WI38 (cell line): ENCODE data around the gene C1QTNF8.

Source experiments
- H3K4me3 ChIP-seq: 2 replicates; pipeline ENCODE4 v1.5.1; 2011; ENCODE audit warnings: low read depth, mild to moderate bottlenecking, control low read depth, low read length
- CTCF ChIP-seq: IDR thresholded peaks from 2 replicates; pipeline ENCODE4 v1.5.1; 2012; ENCODE audit warnings: low read depth, mild to moderate bottlenecking, control low read depth, low read length

C1QTNF8 gene

GRCh38 chr16:1132431-1132830 lies 36.4 kb upstream of the C1QTNF8 start:
- no peak for TF ChIP-seq CTCF
- H3K4me3 ChIP-seq, result no peak overlapping the region

- no peak for TF ChIP-seq CTCF
- H3K4me3 ChIP-seq, result no peak overlapping the region
Measured at GRCh38 chr16:1131378-1131994, 35.4 kb upstream of the C1QTNF8 start.

- no peak for TF ChIP-seq CTCF
- no peak overlapping the region for H3K4me3 ChIP-seq
Measured at GRCh38 chr16:1130382-1130781, 34.3 kb upstream of the C1QTNF8 start.

- TF ChIP-seq CTCF, result no peak
Measured at GRCh38 chr16:1129106-1129960, 33.3 kb upstream of the C1QTNF8 start.

GRCh38 chr16:1127971-1128715 lies 32.1 kb upstream of the C1QTNF8 start:
- no peak overlapping the region for H3K4me3 ChIP-seq
- no peak for TF ChIP-seq CTCF

More at GRCh38 chr16:1129106-1129960, 33.3 kb upstream of the C1QTNF8 start:
- H3K4me3 ChIP-seq, result no peak overlapping the region

- no peak overlapping the region for H3K4me3 ChIP-seq
- no peak for TF ChIP-seq CTCF
Measured at GRCh38 chr16:1127101-1127500, 31.1 kb upstream of the C1QTNF8 start.

GRCh38 chr16:1126586-1126985 lies 30.5 kb upstream of the C1QTNF8 start:
- H3K4me3 ChIP-seq, result no peak overlapping the region
- no peak for TF ChIP-seq CTCF
